GM23338 (cell line): Measurements from ENCODE around the gene COPZ2. TPM values are rescaled to one million over a fixed set of nuclear protein-coding genes. Genes with fewer than 3 reads are reported as not detected.
"Not testable (repeated sequence)": the region's sequence is repeated elsewhere in the genome, so short reads cannot be mapped to it uniquely, and the experiment has no call there.

Source experiments
- ATAC-seq: fragments of 200-7000 bp; cut with Tn5 transposase; 3 replicates; pipeline ENCODE4 v1.9.1; 2020
- DNase-seq: peaks from one replicate; pipeline ENCODE4 v3.0.0-alpha.2; 2015; ENCODE audit warnings: low spot score
- H2AFZ ChIP-seq: fragments of 200-600 bp; sonication (generic); 2 replicates; pipeline ENCODE4 v1.8.0; 2016; ENCODE audit warnings: antibody characterized with exemption, mild to moderate bottlenecking, moderate library complexity
- H3F3A ChIP-seq: fragments of 200-600 bp; sonication (generic); replicated peaks from 2 replicates; pipeline ENCODE4 v1.8.0; 2017; ENCODE audit warnings: antibody characterized with exemption, mixed run types, low read depth
- H3K27ac ChIP-seq: fragments of 200-600 bp; sonication (generic); 2 replicates; pipeline ENCODE4 v1.6.1; 2016; ENCODE audit warnings: low read depth
- H3K27me3 ChIP-seq: fragments of 200-600 bp; sonication (generic); 2 replicates; pipeline ENCODE4 v1.8.0; 2016; ENCODE audit warnings: mild to moderate bottlenecking, mixed run types, moderate library complexity; ENCODE audit not compliant: insufficient read depth
- H3K36me3 ChIP-seq: fragments of 200-600 bp; sonication (generic); 2 replicates; pipeline ENCODE4 v1.8.0; 2016; ENCODE audit warnings: mild to moderate bottlenecking; ENCODE audit not compliant: insufficient read depth
- H3K4me1 ChIP-seq: fragments of 200-600 bp; sonication (generic); 2 replicates; pipeline ENCODE4 v1.8.0; 2016; ENCODE audit warnings: mild to moderate bottlenecking, moderate library complexity; ENCODE audit not compliant: insufficient read depth
- H3K4me2 ChIP-seq: fragments of 200-600 bp; sonication (generic); 2 replicates; pipeline ENCODE4 v1.7.1; 2017; ENCODE audit warnings: mixed run types
- H3K4me3 ChIP-seq: fragments of 200-600 bp; sonication (generic); 2 replicates; pipeline ENCODE4 v1.6.1; 2016; ENCODE audit warnings: mixed run types
- H3K79me2 ChIP-seq: fragments of 200-600 bp; sonication (generic); replicated peaks from 2 replicates; pipeline ENCODE4 v1.8.0; 2017; ENCODE audit warnings: mild to moderate bottlenecking; ENCODE audit not compliant: insufficient read depth
- H3K9me2 ChIP-seq: fragments of 200-600 bp; sonication (generic); 2 replicates; pipeline ENCODE4 v1.8.0; 2017; ENCODE audit not compliant: insufficient read depth
- H4K20me1 ChIP-seq: fragments of 200-600 bp; sonication (generic); replicated peaks from 2 replicates; pipeline ENCODE4 v1.8.0; 2017; ENCODE audit warnings: mild to moderate bottlenecking; ENCODE audit not compliant: insufficient read depth
- H3K27ac Mint-ChIP-seq: 2 replicates; pipeline ENCODE4 v1.8.0; 2020; ENCODE audit warnings: inconsistent platforms, mild to moderate bottlenecking, moderate library complexity, mixed read lengths
- H3K27me3 Mint-ChIP-seq: 3 replicates; pipeline ENCODE4 v1.8.0; 2022; ENCODE audit warnings: low read depth, mild to moderate bottlenecking, moderate library complexity, mixed read lengths, inconsistent platforms; ENCODE audit not compliant: insufficient read depth, poor library complexity
- H3K36me3 Mint-ChIP-seq: 3 replicates; pipeline ENCODE4 v1.8.0; 2021; ENCODE audit warnings: low read depth, mild to moderate bottlenecking, inconsistent platforms, moderate library complexity, mixed read lengths
- H3K4me1 Mint-ChIP-seq: 3 replicates; pipeline ENCODE4 v1.8.0; 2020; ENCODE audit warnings: mild to moderate bottlenecking, inconsistent platforms, mixed read lengths
- H3K4me3 Mint-ChIP-seq: 3 replicates; pipeline ENCODE4 v1.8.0; 2021; ENCODE audit warnings: moderate library complexity, mild to moderate bottlenecking, inconsistent platforms, mixed read lengths
- H3K9me3 Mint-ChIP-seq: 3 replicates; pipeline ENCODE4 v1.8.0; 2020; ENCODE audit warnings: moderate library complexity, mild to moderate bottlenecking, inconsistent platforms, mixed read lengths
- CTCF ChIP-seq, 2 experiments: fragments of 200-600 bp in 1 of 2; sonication (generic) in 1 of 2; conservative IDR thresholded peaks; 2 replicates each; pipeline versions ENCODE4 v1.5.1 to v1.6.1; 2016 to 2017; ENCODE audit warnings: antibody characterized with exemption in 2 of 2, low read depth in 2 of 2, mild to moderate bottlenecking in 2 of 2, moderate library complexity in 1 of 2
- ETS1 ChIP-seq: IDR thresholded peaks from 2 replicates; pipeline ENCODE4 v1.6.1; 2016; ENCODE audit warnings: antibody characterized with exemption
- EZH2 ChIP-seq: fragments of 200-600 bp; sonication (generic); IDR thresholded peaks from one replicate; pipeline ENCODE4 v1.8.0; 2017; ENCODE audit warnings: antibody characterized with exemption, mild to moderate bottlenecking, low read depth; ENCODE audit not compliant: unreplicated experiment
- JUNB ChIP-seq: IDR thresholded peaks from one replicate; pipeline ENCODE4 v1.6.1; 2016; ENCODE audit warnings: antibody characterized with exemption; ENCODE audit not compliant: unreplicated experiment
- NANOG ChIP-seq: IDR thresholded peaks from 2 replicates; pipeline ENCODE4 v1.6.1; 2016; ENCODE audit warnings: antibody characterized with exemption, borderline replicate concordance
- POLR2AphosphoS5 ChIP-seq: IDR thresholded peaks from 2 replicates; pipeline ENCODE4 v1.6.1; 2016; ENCODE audit warnings: antibody characterized with exemption, low read depth
- REST ChIP-seq: IDR thresholded peaks from one replicate; pipeline ENCODE4 v1.6.1; 2018; ENCODE audit warnings: antibody characterized with exemption; ENCODE audit not compliant: unreplicated experiment
- STAT1 ChIP-seq: IDR thresholded peaks from one replicate; pipeline ENCODE4 v1.6.1; 2016; ENCODE audit warnings: antibody characterized with exemption; ENCODE audit not compliant: unreplicated experiment
- ZNF114 ChIP-seq: fragments of 250-450 bp; sonication (Bioruptor Pico); IDR thresholded peaks from 2 replicates; pipeline ENCODE4 v1.5.0; 2020; ENCODE audit warnings: mild to moderate bottlenecking, moderate library complexity
- polyA plus RNA-seq: library from polyadenylated mRNA; unstranded; fragments of >200 nt; fragmentation: Nextera tagmentation; extraction: Ambion mirVana; gene quantifications from 2 replicates; pipeline ENCODE4 v1.2.1, GENCODE V29; 2016
- total RNA-seq: library from RNA; depleted of rRNA; stranded (reverse); fragments of >200 nt; shearing (Covaris generic); gene quantifications from 2 replicates; pipeline ENCODE4 v1.2.3, GENCODE V29; 2014

COPZ2 gene
- total and polyA plus RNA-seq, 2 experiments from 2014 or later: not detected

- Mint-ChIP-seq H3K9me3 (no peaks in the 10 kb centered on the region), H3K4me1 (no peaks in the 10 kb centered on the region), H3K36me3 (peaks cover 5% of the 10 kb centered on the region), H3K4me3 (no peak overlapping the region), H3K27ac (no peak overlapping the region), H3K27me3 (peaks cover 2% of the 10 kb centered on the region)
- ATAC-seq: no peak
- no peaks in the 10 kb centered on the region for H3K9me2 ChIP-seq
- no peaks in the 10 kb centered on the region for H3K27me3 ChIP-seq
- 0 out of 2 replicates have a peak overlapping the region, but pooled peaks have one; percentile 66 for H3K27ac ChIP-seq
- H3K4me3 ChIP-seq: no peak overlapping the region
- peaks cover 92% of the 10 kb centered on the region for H3K79me2 ChIP-seq
- TF ChIP-seq JUNB (no peak), ETS1 (no peak), ZNF114 (no peak), NANOG (no peak)
- no peaks in the 10 kb centered on the region for H3K4me1 ChIP-seq
- no peaks in the 10 kb centered on the region for H3K36me3 ChIP-seq
- no peak overlapping the region for H2AFZ ChIP-seq
- H3F3A ChIP-seq: peaks cover 2% of the 10 kb centered on the region
- no peak for DNase-seq
- peaks cover 48% of the 10 kb centered on the region for H4K20me1 ChIP-seq
- no peak overlapping the region for H3K4me2 ChIP-seq
Observed at GRCh38 chr17:48081858-48082257, 44.3 kb upstream of the COPZ2 start.

- H3K36me3 Mint-ChIP-seq: peaks cover 37% of the 10 kb centered on the region
- Histone ChIP-seq H3F3A (peaks cover 24% of the 10 kb centered on the region), H4K20me1 (peaks cover 33% of the 10 kb centered on the region), H3K79me2 (peaks cover 45% of the 10 kb centered on the region), H3K36me3 (peaks cover 25% of the 10 kb centered on the region), H3K27ac (peak overlapping the region; percentile 69; the same call in 1 of the 2 replicates)
- H3K4me1 Mint-ChIP-seq, H3K4me3 Mint-ChIP-seq, ATAC-seq, H3K9me2 ChIP-seq, H3K4me1 ChIP-seq, H3K27me3 ChIP-seq, H2AFZ ChIP-seq, H3K27ac Mint-ChIP-seq, H3K27me3 Mint-ChIP-seq, DNase-seq, H3K9me3 Mint-ChIP-seq, H3K4me2 ChIP-seq, H3K4me3 ChIP-seq: not testable (repeated sequence)
Observed at GRCh38 chr17:48077152-48077551, 39.6 kb upstream of the COPZ2 start.

GRCh38 chr17:48074322-48075081 lies 36.9 kb upstream of the COPZ2 start:
- Histone ChIP-seq H3F3A (peaks cover 24% of the 10 kb centered on the region), H3K36me3 (peaks cover 42% of the 10 kb centered on the region), H2AFZ (no peak overlapping the region), H3K4me2 (no peak overlapping the region), H4K20me1 (peaks cover 28% of the 10 kb centered on the region), H3K27me3 (no peaks in the 10 kb centered on the region), H3K4me3 (no peak overlapping the region), H3K4me1 (no peaks in the 10 kb centered on the region), H3K27ac (peak overlapping the region; percentile 83), H3K79me2 (peaks cover 22% of the 10 kb centered on the region), H3K9me2 (no peaks in the 10 kb centered on the region)
- H3K27me3 Mint-ChIP-seq: peaks cover 2% of the 10 kb centered on the region
- no peaks in the 10 kb centered on the region for H3K9me3 Mint-ChIP-seq
- no peak overlapping the region for H3K27ac Mint-ChIP-seq
- H3K36me3 Mint-ChIP-seq: peaks cover 62% of the 10 kb centered on the region
- TF ChIP-seq REST (no peak), POLR2AphosphoS5 (no peak), ZNF114 (no peak), JUNB (no peak), STAT1 (no peak), CTCF (conservative IDR thresholded peaks at IDR 0.05; ENCODE audit: low read depth in 2 of 2) (peak; percentile 78 to 83), NANOG (no peak), EZH2 (no peak)
- ATAC-seq: peak; percentile 86
- peak; percentile 92 for DNase-seq
- no peak overlapping the region for H3K4me3 Mint-ChIP-seq
- no peaks in the 10 kb centered on the region for H3K4me1 Mint-ChIP-seq
